Stimulated activated CD8-positive, alpha-beta memory T cell treated with anti-CD3 and anti-CD28 coated beads, Interleukin-4, amount 100 ng/mL, for 4 hours (primary cell): ENCODE results near the gene ANXA10.
"Not testable (repeated sequence)": the region's sequence is repeated elsewhere in the genome, so short reads cannot be mapped to it uniquely, and the experiment has no call there.

Experiments
- DNase-seq, 2 donors: peaks; one replicate each; pipeline ENCODE4 v3.0.0-alpha.2; 2020; ENCODE audit warnings: low read depth in 2 of 2, low spot score in 1 of 2

Gene ANXA10

GRCh38 chr4:168118116-168118655, 25.8 kb downstream of the ANXA10 start:
- DNase-seq: no peak

DNA sequence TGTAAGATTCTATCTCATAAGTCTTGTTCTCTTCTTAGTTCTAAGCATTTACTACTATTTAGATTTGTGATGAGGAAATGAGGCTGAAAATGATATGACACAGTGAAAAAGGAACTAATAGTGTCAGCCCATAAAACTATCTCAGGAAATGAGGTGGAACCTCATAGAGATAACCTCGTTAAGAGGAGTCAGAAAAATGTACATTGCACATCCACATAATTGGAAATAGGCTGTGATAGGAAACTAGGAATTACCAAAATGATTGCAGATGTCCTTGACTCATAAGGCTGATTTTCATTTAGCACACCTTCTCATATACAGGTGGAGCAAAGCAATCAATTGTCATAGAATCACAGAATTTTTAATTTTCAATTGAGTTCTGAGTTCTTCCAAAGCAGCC, 26.8 kb downstream of the ANXA10 start:
- no peak for DNase-seq

- no peak for DNase-seq
Measured at GRCh38 chr4:168119890-168120289, 27.6 kb downstream of the ANXA10 start.

DNA sequence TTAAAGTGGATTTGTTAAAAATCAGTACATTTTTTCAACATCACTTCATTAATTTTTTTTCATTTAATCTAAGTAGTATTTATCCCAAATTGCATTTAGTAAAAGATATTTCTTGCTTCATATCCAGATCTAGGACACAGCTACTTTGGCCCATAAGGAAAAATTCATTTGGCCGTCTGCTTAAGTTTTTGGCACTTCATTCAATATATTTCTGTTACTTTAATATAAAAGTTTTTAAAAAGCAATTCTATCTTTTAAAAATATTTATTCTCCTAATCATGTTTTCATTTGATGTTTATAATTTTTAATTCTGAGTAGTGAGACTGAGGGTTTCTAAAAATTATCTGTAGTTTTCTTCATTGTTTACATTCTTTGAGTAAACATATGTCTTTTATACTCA, 28.5 kb downstream of the ANXA10 start:
- DNase-seq: no peak

- DNase-seq: no peak
Measured at GRCh38 chr4:168124008-168124641, 31.8 kb downstream of the ANXA10 start.

DNA sequence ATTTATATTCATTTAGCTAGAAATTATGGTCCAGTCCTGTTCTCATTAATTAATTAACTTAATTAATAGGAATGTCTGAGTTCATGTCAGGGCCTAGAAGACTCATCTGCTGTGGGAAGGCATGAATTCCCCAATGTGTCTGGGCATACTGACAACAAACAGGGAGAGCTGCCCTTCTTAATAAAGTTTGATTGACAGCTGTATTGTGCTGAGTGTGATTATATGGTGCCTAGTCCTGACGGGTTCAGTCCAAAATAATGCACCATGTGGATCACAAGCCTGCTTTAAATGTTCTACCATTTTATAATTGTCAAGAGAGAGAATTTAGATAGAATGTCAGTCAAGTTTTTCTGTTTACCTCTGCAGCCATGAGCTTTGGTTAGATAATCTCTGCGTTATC, 34.6 kb downstream of the ANXA10 start:
- no peak for DNase-seq

DNA sequence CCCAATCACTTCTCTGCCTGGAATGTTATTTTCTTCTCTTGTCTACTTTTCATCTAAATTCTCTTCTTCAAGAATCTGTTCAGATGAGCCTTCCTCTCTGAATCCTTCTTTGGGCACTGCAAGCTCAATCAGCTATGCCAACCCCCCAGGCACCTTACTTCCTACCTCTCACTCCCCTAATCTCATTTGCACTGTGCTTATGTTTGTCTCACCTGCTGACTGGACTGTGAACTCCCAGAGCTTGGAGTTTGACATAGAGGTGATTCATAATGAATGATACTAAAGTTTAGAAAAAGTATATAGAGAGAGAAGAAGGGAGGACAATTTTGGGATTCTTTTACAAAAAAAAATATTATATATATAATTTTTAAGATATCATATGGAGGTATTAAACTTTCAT, 36.3 kb downstream of the ANXA10 start:
- no peak for DNase-seq

- no peak for DNase-seq
Measured at GRCh38 chr4:168129046-168129772, 36.9 kb downstream of the ANXA10 start.

DNA sequence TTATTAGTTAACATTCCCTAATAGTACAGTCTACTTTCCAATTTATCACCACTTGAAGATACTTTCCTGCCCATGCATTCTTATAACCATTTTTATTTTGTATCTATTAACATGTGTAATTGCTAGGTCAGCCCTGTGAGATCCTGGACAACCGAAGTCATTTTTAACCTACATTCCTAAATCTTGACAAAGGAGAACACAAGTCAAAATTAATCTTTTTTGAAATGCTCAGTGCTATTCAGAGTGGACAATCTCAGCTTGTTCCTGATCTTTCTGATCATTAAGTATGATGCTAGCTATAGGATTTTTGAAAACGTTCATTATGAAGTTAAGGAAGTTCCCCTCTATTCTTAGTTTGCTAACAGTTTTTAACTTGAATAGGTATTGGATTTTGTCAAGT, 37.5 kb downstream of the ANXA10 start:
- DNase-seq: no peak

DNA sequence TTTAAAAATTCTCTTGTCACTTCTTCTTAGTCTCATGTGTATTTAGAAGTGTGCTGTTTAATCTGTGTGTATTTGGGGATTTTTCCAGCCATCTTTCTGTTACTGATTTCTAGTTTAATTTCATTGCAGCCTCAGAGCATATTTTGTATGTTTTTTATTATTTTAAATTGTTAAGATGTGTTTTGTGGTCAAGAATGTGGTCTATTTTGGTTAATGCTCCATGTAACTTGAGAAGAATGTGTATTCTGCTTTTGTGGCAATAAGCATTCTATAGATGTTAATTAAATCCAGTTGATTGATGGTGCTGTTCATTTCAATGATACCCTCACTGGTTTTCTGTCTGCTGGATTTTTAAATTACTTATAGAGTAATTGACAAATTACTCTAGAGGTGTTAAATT, 38.9 kb downstream of the ANXA10 start:
- DNase-seq: no peak

GRCh38 chr4:168134651-168135050, 42.3 kb downstream of the ANXA10 start:
- DNase-seq: no peak

DNA sequence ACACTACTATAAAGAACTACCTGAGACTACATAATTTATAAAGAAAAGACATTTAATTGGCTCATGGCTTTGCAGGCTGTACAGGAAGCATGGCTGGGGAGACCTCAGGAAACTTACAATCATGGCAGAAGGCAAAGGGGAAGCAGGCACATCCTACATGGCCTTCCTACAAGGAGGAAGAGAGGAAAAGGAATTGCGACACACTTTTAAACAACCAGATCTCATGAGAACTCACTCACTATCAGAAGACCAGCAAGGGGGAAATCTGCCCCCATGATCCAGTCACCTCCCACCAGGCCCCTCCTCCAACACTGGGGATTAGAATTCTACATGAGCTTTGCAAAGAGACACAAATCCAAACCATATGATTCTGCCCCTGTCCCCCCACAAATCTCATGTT, 43.5 kb downstream of the ANXA10 start:
- DNase-seq: not testable (repeated sequence)

- not testable (repeated sequence) for DNase-seq
Measured at GRCh38 chr4:168137695-168138094, 45.4 kb downstream of the ANXA10 start.

DNA sequence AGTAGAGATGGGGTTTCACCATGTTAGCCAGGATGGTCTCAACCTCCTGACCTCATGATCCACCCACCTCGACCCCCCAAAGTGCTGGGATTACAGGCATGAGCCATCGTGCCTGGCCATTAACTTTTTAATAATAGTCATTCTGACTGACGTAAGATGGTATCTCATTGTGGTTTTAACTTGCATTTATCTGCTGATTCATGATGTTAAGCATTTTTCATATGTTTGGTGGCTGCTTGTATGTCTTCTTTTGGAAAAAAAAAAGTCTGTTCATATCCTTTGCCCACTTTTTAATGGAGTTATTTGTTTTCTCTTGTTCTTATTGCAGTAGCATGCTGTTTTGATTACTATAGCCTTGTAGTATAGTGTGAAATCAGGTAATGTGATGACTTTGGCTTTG, 45.8 kb downstream of the ANXA10 start:
- DNase-seq: no peak

- DNase-seq: no peak
Measured at GRCh38 chr4:168139336-168139735, 47.0 kb downstream of the ANXA10 start.

DNA sequence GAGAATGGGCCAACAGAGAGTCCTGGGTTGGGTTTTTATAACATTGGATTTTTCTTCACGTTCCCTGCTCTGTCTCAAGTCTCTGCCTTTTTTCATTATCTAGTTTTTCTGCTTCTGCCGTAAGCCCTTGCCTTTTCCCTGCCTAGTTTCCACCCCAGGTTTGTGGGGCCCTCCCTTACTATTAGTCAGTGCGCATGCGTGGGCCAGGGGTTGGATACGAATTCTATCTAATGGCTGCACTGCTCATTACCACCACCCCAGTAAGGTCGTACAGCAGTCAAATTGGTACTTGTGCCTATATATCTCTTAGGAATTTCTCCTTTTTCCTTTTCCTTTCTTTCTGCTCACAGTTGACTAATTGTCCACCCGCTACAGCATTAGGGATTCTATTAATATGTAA, 49.4 kb downstream of the ANXA10 start:
- DNase-seq: no peak

- DNase-seq: no peak
Measured at GRCh38 chr4:168143601-168144000, 51.3 kb downstream of the ANXA10 start.

- DNase-seq: no peak
Measured at GRCh38 chr4:168150420-168151050, 58.2 kb downstream of the ANXA10 start.

DNA sequence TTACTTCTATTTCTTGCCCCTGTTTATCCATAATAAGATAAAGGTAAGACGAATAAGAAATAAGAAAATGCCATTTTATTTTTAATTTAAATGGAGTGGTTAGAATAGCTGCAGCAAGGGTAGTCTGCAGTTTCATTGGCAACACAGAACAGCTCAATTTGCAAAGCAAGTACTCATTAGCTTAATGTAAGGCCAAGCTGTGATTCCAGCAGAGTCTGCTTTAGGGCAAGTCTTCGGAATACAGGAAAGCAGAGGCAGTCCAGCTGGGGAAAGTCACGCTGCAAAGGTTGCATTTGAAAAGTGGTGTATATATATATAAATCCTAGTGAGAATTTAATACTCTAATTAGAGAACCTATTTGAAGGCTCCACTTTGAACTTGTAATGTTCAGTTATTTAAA, 59.0 kb downstream of the ANXA10 start:
- no peak for DNase-seq

GRCh38 chr4:168152837-168153500, 60.6 kb downstream of the ANXA10 start:
- DNase-seq: no peak

DNA sequence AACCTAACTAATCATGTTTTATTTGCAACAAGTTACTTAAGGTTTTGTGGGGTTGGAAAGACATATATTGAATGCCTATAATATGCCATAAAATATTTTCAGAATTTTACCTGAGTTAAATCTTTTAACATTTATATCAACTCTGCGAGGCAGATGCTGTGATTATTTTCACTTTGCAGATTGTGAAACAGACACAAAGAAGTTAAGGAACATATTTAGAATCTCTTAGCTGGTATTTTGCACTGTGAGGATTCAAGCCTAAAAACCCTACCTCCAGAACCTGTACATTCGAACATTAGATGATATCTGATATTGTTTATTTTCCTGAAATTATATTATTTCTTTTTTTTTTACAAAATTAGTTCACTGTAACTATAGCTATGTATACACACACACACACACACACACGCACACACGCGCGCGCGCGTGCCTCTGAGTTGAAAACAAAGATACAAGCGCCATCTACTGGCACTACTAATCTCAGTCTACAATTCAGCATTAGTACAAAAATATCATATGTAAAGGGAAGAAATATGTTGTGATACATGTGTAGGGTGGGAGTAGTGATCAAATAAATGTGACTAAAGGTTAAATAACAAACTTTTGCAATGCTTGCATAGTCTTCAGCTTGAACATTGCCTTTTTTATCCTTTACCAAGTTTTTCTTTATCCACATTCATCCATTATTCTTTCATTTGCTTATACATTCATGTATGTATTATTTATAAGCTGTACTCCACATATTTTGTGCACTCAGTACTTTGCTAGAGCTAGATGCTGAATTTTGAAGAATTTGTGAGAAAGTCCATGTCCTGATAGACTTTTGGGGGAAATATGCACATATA, 61.5 kb downstream of the ANXA10 start:
- peak; percentile 8 to 11 for DNase-seq
